ENCODE measurements around the gene RILP.

Gene RILP

DNA sequence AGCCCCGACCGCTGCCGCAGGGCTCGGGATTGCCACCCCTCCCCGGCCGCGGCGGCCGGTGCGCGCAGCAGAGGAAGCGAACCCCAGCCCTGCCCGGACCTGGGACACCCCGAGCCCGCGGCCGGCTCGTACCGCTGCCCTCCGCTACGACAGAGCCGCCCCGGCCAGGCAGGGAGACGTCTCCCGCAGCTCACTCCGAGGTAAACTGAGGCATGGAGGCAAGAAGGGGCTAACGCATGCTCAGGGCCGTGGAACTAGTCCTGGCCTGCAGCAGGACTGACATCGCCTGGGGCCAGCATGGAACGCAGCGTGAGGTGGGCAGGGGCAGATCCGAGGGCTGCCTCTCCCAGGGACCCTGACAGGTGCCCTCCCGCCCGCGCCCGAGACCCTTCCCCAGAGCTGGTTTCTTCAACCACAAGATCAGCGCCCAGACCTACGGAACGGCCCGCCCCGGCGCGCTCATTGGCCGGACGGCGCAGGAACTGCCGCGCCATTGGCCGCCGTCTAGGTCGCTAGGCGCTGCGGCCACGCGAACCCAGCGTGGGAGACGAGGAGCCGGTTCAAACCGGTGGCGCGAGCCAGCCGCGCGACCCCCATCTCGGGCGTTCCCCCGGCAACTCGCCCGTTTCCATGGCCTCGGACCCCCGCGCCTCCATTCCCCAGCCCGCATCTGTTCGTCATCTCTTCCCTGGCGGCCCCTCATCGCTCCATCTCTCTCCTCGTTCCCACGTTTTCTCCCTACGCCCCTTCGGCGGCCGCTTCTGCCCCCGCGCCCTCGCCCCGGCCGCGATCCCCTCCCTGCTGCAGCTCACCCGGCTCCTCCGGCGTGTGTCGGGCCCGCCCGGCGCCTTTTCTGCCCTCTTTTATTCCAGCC, 21.4 kb downstream of the RILP start, which contains the start of gene SLC43A2:
TSS of gene SLC43A2 (minus strand) at position 853 of the 874 bp plus-strand sequence. CDS start 960 bp downstream, outside the sequence.
- DNase-seq: peak; percentile 77

DNA sequence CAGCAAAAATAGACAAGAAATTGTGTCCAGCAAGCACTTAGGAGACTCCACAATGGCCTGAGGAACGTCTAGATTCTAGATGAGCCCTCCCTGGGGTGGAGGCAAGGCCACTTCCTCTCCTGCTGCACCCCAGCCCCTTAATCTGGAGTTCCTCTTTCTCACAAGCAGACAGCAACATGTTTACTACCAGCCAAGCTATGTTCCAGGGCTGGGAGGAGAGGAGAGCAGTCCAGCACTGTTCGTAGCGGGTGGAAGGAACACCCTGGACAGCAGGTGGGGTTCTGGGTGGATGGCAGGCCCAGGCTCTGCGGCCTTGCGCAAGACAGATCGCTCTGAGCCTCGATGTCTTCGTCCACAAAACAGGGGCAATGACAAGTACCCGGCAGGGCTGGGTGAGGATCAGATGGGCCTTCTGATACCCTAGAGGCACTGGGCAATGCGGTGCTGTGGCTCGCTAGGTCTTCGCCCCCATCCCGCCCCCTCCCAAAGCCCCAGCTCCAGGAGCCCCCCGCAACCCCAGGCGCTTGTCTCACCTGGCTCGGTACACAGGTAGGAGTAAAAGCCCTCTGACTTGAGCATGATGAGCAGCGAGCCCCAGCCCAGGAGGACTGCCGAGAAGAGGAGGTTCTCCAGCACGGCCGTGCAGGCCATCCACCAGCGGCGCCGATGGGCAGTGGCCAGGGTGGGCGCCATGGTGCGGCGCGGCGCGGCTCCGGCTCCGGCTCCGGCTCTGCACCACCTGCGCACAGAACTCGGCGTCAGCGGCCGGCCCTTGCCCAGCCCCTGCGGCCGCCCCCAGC, 22.3 kb downstream of the RILP start:
- DNase-seq: no peak

DNA sequence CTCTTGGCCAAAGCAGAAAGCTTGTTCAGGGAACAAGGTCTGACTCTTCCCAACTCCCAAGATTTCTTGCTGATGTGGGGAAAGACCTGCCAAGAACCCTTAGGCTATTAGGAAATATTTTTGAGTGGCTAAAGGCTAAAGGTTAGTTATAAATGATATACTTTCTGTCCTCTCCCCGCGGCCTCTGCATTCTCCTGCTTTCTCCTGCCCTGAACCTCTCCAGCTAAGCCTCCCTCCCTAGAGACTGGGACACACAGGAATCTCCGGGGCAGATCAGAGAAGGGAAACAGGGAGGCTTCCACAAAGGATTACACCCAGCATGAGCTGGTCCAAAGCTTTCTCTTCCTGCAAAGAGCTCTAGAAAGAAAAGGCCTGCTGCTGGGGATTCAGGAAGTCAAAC, 23.3 kb downstream of the RILP start:
- DNase-seq: no peak

DNA sequence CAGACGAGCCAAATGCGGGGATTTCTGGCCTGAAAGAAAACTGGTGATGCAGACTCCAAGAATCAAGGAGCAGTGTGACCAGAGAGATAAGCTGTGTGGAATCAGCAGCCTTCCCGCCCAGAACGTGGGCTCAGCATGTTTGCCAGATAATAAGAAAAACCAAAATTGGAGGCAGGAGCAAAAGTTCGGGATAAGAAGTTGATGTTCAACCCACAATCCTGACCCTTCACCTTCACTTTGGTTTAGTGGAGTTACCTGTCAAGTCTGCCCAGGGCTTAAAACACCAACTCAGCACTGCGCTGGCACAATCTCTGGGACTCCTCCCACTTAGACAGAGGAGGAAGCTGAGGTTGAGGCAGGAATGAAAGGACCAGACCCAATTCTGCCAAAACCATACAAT, 24.1 kb downstream of the RILP start:
- no peak for DNase-seq

DNA sequence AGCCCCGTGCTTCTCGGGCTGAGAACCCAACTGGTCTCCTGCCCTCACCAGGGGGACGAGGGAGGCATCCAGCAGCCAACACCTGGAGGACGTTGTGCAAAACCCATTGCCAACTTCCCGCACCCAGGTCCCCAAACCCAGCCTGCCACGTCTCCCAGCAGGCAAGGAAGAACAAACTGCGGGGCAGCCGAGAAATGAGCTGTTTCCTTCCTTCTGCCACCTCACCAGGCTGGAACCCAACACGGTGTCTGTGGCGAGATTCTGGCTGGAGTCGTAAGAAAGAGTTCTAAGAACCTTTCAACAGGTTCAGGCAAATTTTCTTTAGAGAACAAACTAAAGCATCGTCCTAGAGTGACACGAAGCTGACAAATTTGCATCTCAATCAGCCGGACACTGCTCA, 24.6 kb downstream of the RILP start:
- DNase-seq: no peak

DNA sequence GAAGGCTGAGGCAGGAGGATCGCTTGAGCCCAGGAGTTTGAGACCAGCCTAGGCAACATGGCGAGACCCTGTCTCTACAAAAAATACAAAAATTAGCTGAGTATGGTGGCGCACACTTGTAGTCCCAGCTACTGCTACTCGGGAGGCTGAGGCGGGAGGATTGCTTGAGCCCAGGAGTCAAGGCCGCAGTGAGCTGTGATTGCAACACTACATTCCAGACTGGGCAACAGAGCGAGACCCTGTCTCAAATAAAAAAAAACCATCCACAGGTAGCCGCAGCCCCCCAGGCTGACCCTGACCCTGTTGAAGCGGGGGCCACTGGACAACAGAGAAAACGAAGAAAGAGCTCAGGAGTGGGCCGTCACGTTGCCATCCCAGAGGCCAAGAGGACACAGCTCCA, 25.0 kb downstream of the RILP start:
- no peak for DNase-seq

DNA sequence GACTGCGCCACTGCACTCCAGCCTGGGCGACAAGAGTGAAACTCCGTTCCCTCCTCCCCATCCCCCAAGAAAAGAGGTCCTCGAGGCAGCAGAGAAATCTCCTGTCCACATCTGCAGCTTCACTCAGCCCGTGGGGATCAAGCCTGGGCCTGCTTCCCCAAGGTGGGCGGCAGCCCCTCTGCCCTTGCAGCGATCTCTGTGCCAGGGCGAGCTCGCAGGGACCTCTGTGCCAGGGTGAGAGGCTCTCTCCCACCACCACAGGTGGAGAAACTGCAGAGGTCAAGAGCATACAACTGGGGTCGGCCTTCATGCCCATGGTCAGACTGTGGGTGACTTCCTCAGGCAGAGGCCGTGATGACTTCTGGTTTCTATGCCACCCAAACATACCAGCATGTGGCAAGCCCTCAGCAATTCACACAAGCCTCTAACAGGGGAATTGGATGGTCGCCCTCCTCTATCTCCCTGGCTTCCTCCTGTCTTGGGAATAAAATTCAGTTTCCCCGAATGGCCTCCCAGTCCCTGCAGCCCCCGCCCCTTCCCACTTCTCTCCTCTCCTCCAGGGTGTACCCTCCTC, 26.5 kb downstream of the RILP start:
- DNase-seq: no peak

DNA sequence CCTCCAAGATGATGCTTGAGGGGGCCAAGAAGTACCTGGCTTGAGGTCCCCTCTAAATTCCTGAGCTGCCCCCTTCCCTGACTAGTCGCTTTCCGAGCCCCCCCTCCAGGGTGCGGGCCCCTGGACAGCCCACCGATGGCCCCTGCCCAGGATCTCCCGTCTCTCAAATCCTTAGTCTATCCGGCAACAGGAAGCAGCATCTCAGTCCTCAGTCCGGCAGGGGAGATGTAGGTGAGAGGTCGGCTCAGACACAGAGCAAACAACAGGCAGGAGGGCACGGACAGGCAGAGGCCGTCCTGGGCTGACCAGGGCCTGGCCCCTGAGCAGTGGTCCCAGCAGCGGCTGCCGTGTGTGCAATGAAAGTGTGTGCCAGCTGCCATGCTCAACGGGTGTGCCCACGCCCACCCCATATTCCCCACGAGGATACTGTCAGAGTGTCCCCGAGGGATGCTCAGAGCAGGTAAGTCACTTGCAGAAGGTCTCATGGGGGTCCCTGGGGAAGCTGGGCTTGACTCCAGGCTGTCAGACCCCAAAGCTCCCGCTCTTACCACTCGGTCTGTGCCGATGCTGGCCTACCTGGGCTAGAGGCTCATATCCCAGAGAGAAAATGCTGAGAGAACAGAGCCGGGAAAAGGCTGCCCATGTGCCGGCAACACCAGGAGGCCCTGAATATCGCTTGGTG, 28.3 kb downstream of the RILP start:
- DNase-seq: no peak

DNA sequence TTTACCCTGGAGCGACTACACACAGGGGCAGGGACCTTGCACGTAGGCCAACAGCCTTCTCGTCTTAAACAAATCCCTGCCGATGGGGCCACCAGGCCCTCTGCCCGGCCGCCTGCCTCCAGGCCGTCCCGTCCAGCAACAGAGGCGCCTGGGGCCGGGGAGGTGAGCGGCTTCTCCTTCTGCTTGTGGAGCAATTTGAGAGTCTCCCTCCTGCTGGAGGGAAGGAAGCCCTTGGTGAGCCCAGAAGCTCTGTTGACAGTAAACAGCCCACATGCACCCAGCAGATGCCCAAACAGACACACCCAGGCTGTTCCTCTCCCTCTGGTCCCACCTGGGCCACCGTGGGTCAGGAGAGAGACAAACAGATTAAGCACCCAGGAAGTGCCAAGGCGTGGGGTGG, 29.2 kb downstream of the RILP start:
- no peak for DNase-seq

DNA sequence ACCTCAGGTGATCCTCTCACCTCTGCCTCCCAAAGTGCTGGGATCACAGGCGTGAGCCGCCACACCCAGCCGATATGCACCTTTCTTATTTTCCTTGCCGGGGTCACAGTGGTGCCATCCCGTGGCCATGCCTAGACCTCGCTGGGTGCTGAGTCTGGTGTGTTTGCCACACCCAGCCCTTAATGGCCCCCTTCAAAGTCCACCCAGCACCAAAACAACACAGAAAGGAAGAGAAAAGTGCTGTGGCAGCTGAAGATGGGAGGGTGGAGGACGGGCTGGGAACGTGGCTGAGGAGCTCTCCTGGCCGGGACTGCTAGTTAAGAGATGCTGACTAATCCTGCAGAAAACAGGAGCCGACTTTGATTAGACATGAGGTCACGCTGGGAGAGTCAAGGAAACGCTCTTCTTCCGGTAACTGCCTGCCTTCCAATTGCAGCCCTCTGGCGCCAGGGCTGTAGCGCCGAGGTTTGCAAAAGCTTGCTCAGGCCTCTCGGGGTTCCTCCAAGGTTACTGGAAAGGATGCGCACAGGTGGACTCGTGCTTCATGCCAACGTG, 32.0 kb downstream of the RILP start:
- DNase-seq: peak; percentile 73

DNA sequence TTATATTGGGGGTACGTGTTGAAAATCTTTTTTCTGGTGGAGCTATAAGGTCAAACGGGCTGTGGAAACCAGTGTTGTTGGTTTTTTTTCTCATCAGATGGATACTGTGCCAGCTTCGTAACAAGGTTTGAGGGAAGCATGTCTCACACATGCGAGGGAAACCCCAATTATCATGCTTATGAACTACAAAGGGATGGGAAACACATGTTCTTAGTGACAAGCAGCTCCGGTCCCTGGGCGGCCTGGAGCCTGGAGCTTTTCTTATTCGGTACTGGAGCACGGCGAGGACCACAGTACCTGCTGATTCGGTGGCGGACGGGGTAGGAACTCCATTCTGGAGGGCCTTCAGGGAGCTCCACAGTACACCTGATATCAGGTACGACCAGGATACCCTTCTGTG, 33.6 kb downstream of the RILP start:
- no peak for DNase-seq

DNA sequence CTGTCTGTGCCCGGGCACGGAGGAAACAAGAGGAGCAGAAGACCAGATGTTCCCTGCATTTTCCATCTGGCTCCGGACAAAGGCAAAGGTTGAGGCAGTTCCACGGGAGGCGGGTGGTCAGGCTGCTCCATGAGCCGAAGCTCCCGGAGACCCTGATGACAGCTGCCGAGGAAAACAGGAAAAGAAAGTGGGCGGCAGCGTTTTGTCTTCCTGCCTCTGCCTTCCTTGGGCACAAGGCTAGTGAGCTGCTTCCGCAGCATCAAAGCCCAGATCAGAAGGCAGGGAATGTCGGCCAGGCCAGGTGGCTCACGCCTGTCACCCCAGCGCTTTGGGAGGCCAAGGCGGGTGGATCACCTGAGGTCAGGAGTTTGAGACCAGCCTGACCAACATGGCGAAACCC, 37.3 kb downstream of the RILP start:
- DNase-seq: no peak

DNA sequence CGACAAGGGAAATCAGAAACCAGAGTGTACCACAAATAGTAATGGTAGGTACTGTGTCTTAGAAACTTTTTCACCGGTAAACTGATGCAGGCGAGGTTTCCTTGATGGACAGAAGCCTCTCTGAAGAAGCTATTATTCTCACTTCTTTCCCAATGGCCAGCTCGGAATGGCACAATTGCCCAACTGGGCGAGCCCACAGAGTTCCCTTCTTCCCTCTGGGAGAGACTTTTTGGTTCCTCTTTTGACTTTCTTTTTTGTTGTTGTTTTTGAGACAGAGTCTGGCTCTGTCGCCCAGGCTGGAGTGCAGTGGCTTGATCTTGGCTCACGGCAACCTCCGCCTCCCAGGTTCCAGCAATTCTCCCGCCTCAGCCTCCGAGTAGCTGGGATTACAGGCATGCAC, 38.0 kb downstream of the RILP start:
- DNase-seq: no peak

DNA sequence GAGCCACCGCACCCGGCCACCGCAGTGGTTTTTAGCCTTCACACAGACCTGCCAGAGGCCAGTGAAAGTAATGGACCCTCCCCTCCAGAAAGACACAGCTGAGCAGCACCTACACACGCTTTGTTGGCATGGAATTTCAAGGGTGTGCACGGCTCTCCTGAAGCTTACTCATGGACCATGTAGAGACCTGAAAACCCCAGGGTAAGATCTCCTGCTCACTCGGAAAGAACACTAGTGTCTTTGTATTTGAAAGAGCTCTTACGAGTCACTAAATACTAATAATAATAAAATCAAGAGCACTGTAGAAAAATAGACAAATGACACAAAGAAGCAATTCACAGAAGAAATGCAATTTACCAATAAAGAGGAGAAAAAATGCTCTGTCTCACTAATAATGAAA, 41.0 kb downstream of the RILP start:
- no peak for DNase-seq

DNA sequence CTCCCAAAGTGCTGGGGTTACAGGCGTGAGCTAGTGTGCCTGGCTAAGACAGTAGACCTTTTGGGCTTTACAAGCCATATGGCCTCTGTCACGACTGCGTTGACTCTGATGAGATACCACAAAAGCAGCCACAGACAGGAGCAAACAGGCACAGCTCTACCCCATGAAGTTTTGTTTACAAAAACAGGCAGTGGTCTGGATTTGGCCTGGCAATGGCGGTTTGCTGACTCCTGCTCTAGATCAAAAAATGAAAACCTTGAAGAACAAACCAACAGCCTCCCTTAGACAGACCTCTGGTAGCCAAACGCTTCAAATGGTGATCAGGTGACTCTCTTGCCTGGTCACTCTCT, 41.7 kb downstream of the RILP start:
- DNase-seq: no peak

DNA sequence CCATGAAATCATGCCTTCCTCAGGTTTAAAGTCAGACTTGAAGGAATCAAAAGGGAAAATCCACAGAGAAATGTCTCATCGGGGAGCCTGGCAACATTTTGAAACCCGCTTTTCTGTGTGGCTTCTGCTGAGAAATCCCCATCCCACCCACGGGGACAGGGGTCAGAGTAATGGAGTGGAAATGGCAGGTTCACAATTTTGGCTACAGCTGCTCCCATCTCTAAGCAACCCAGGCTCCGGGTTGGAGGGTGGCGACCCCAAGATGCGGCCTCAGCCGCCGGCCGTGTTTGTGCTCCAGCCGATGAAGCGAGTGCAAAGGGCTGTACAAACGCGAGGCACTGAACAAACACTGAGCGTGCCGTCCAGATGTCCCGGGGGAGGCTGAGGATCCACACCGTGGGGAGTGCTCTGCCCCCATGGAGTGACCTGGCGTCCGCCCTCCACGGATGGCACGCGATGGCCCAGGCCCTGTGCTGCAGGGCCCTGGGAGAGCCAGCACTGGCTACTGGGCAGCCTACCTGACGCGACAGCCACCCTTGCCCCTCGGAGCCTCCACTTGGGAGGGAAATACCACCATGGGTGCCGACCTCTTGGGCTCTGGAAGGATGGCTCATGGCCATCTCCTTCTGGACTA, 43.2 kb downstream of the RILP start:
- no peak for DNase-seq

DNA sequence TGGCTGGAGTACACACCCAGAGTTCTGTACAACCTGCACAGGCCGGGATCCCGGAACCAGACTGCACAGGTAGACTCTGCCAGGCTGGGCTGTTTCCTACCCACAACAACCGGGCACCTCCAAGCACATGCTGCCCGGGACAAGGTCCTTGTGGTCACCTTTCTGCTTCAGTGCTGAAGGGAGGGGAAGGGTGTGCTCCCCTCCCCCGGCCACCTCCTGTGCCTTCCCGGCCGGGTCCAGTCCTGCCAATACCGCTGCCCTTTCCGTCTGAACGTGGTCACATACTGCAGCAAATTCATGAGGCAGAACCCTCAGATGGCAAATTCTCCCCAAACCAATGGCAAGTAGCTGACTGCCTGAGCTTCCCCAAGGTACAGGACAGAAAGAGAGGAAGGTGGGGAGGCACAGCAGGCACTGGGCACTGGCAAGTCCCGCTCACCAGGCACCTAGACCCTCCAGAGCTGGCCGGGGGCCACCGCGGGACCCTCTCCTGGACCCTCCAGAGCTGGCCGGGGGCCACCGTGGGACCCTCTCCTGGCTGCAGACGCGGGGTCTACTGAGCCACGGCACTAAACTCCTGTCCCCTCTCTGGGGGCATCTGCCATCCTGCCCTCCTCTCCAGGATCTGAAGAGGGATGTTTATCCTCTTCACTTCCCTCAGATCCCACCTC, 43.9 kb downstream of the RILP start:
- no peak for DNase-seq

DNA sequence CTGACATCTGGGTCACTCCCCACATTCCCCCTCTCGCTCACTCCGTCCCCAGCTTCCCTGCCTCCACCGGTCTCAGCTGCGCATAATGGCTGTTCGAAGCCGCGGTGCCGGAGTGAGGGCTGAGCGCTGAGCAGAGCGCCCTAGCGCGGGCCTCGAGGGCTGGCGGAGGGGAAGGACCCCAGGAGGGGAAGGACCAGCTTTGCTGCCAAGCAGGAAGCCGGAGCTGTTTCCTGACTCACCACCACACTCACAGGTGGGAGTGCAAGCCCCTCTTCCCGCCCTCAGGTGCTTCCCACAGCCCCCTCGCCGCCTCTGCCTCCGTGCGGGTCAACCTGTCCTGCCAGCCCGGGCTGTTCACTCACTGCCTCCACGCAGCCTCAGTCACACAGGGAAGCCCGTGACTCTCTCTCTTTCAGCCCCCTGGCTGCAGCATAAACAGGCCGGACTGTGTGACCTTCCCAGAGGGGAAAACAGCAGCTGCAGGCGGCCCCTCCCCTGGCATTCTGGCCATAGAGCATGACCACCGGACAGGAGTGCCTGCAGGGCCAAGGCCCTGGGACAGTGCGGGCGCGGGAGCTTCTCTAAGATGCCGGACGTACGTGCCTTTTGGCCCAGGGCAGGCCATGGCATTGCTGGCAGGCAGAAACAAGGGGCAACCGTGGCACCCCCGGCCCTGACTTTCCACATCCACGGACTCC, 44.7 kb downstream of the RILP start:
- DNase-seq: no peak

DNA sequence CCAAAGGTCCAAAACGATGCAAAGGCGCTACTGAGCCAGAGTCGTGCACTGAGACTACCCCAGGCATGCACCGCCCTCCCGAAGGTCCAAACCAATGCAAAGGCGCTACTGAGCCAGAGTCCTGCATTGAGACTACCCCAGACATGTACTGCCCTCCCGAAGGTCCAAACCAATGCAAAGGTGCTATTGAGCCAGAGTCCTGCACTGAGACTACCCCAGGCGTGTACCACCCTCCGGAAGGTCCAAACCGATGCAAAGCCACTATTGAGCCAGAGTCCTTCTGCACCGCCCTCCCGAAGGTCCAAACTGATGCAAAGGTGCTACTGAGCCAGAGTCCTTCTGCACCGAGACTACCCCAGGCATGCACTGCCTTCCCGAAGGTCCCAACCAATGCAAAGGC, 48.1 kb downstream of the RILP start:
- no peak for DNase-seq

DNA sequence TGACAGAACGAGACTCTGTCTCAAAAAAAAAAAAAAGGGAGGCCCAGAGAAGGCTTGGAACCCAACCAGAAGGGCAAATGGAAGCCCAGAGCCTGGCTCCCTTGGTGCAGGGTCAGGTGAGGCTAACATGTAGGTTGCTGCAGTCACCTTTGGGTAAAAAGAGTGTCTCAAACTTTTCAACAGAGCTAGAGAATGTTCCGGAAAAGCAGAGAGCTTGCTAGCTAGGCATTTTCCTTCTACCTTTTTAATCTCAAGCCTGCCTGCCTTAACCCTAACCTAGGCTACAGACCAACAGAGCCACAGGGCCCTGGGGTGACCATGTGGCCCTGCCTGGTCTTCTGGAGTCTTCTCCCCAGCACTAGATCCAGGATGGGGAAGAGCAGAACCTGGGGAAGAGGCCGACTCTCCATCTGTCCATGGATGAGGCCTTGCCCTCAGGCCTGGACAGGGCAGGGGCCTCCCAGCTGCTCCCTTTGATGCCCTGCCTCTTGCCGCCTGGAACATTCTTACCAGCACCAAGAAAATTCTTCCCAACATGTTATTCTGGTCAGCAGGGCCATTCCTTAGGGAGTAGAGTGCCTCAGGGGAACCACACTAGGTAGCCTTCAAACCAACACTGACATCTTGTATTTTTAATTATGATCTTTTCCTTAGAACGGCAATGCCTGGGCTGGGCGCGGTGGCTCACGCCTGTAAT, 51.1 kb downstream of the RILP start:
- DNase-seq: no peak
